IPS-18c (cell line): ENCODE results near the gene VPS26B.
A peak's percentile ranks its signal among the peaks of the same experiment; 100 is the strongest.
"Not testable (repeated sequence)": the region's sequence is repeated elsewhere in the genome, so short reads cannot be mapped to it uniquely, and the experiment has no call there.

Experiments used
- H3K4me3 ChIP-seq: 2 replicates; pipeline ENCODE4 v1.7.0; 2013; ENCODE audit warnings: low read depth, mild to moderate bottlenecking, low read length, moderate library complexity; ENCODE audit not compliant: insufficient read depth
- H3K9me3 ChIP-seq: one replicate; pipeline ENCODE4 v1.6.1; 2013; ENCODE audit warnings: mild to moderate bottlenecking, low read length, moderate library complexity; ENCODE audit not compliant: control insufficient read depth, insufficient read depth

The VPS26B gene

GRCh38 chr11:134248910-134249480 lies 24.5 kb downstream of the VPS26B start:
- Histone ChIP-seq H3K4me3 (no peak overlapping the region), H3K9me3 (no peaks in the 10 kb centered on the region)

DNA sequence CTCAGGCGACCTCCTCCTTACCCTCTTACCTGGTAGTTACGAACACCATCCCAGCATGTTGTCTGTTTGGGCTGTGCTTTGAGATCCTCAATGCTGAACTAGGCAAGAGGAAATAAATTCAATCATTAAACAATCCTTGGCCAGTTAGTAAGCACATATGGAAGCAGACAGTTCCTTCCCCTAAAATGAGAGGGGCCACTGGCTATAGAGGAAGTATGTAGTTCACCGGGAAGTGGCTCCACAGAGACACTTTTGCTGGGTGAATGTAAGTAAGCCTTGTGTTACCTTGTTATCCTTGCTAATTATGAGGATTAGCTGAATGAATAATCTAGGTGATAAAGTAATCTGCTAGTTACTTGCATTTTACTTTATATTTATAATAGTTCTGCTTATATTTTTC lies 25.8 kb downstream of the VPS26B start:
- Histone ChIP-seq H3K9me3 (no peaks in the 10 kb centered on the region), H3K4me3 (no peak overlapping the region)

GRCh38 chr11:134250675-134251074 lies 26.2 kb downstream of the VPS26B start:
- Histone ChIP-seq H3K4me3 (no peak overlapping the region), H3K9me3 (no peaks in the 10 kb centered on the region)

GRCh38 chr11:134252346-134253187 lies 28.1 kb downstream of the VPS26B start:
- peak overlapping the region; percentile 79 for H3K4me3 ChIP-seq
- H3K9me3 ChIP-seq: no peaks in the 10 kb centered on the region

- peak within 1 kb of the TSS; percentile 93 for H3K4me3 ChIP-seq
- no peaks in the 10 kb centered on the region for H3K9me3 ChIP-seq
These were observed 28.9 kb downstream of the VPS26B start, which contains the start of the genes ACAD8 and THYN1 for GRCh38 chr11:134253188-134253993. Gene ACAD8 (plus strand): TSS chr11:134253568. CDS start chr11:134253601, 33 bp downstream. Gene THYN1 (minus strand): TSS chr11:134253352. CDS start chr11:134252882, 470 bp downstream.

GRCh38 chr11:134254433-134255183 lies 30.1 kb downstream of the VPS26B start:
- peak overlapping the region; percentile 93 for H3K4me3 ChIP-seq
- no peaks in the 10 kb centered on the region for H3K9me3 ChIP-seq

GRCh38 chr11:134255184-134255561 lies 30.7 kb downstream of the VPS26B start:
- not testable (repeated sequence) for H3K4me3 ChIP-seq, H3K9me3 ChIP-seq

DNA sequence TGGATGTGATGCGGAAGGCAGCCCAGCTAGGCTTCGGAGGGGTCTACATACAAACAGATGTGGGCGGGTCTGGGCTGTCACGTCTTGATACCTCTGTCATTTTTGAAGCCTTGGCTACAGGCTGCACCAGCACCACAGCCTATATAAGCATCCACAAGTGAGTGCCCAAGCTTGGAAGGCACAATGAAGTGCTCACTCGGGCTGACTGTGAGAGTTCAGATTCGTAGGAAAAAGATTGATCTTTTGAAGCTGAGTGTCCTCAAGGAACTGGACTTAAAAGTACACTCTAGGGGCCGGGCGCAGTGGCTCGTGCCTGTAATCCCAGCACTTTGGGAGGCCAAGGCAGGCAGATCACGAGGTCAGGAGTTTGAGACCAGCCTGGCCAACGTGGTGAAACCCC lies 32.6 kb downstream of the VPS26B start:
- H3K9me3 ChIP-seq: no peaks in the 10 kb centered on the region
- no peak overlapping the region for H3K4me3 ChIP-seq

- Histone ChIP-seq H3K9me3 (no peaks in the 10 kb centered on the region), H3K4me3 (no peak overlapping the region)
These were observed 34.1 kb downstream of the VPS26B start for GRCh38 chr11:134258577-134258976.

DNA sequence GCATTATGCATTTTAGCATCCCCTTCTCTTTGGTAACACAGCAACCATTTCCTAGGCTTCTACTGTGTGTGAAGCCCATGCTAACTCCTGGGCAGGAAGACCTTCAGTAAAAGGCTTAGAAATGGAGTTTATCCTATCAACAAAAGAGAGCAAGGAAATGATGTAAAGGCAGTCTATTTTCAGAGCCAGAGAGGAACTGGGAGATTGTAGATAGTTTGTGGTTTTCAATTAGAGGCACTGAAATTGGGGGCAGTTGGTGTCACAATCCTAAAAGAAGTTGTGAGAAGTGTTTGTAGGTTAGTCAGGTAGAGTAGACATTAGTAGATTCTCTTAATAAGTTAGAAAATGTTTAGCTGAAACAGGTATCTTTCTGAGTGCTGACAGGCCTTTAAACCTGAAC lies 36.0 kb downstream of the VPS26B start:
- H3K9me3 ChIP-seq: no peaks in the 10 kb centered on the region
- no peak overlapping the region for H3K4me3 ChIP-seq

GRCh38 chr11:134260983-134261382 lies 36.5 kb downstream of the VPS26B start:
- H3K4me3 ChIP-seq: no peak overlapping the region
- no peaks in the 10 kb centered on the region for H3K9me3 ChIP-seq

DNA sequence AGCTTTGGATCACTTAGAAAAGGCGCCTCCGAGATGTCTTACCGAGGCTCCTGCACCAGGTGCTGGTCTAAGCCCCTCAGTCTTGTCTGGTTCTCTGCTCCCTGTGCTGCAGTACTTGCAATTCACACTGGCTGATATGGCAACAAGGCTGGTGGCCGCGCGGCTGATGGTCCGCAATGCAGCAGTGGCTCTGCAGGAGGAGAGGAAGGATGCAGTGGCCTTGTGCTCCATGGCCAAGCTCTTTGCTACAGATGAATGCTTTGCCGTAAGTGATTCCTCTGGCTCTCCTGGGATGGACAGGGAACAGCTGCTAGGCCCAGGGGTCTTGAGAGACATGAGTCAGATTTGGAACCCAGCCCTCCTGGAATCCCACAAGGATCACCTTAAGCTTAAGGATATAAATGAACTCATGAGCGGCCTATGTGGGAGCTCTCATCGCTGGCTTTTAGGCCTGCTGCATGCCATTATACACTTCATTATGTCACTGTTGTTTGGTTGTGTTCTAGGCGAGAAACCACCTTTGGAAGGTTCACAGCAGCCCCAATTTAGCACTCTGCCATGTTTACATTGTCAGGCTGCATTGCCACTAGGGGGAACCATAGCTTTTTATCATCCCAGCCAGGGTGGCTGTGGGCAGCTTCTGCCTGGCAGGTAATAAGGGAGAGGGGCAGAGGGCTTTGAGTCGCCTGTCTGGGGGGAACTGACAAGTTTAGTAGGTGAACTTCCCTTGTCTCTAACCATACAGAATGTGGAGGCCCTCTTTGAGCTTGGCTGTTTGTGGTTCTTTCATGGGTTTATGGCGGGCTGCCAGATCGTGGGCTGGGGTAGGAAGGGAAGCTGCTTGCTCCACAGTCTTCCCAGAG lies 37.4 kb downstream of the VPS26B start:
- Histone ChIP-seq H3K9me3 (no peaks in the 10 kb centered on the region), H3K4me3 (no peak overlapping the region)

- Histone ChIP-seq H3K4me3 (no peak overlapping the region), H3K9me3 (no peaks in the 10 kb centered on the region)
These were observed 40.7 kb downstream of the VPS26B start for GRCh38 chr11:134264966-134265764.

GRCh38 chr11:134266440-134266839 lies 42.0 kb downstream of the VPS26B start:
- Histone ChIP-seq H3K9me3 (no peaks in the 10 kb centered on the region), H3K4me3 (no peak overlapping the region)

GRCh38 chr11:134266841-134267251 lies 42.4 kb downstream of the VPS26B start:
- no peaks in the 10 kb centered on the region for H3K9me3 ChIP-seq
- H3K4me3 ChIP-seq: no peak overlapping the region; the same call in 1 of the 2 replicates

DNA sequence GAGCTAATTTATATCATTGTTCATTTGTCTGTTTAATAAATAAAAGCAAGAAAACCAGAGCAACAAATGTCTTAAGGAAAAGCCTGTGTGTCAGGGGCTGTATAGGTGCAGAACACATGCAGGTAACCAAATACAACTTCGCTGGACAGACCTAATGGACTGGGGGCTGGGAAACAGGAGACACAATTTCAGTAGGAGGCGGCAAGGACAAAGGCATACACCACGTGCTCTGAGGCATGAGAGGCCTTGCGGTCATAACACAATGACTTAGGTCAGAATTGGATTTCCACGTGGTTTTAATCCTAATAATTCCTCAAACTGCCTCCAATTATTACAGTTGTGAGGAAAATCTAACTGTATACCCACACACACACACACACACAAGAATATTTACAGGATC lies 43.0 kb downstream of the VPS26B start:
- H3K9me3 ChIP-seq: no peaks in the 10 kb centered on the region
- H3K4me3 ChIP-seq: no peak overlapping the region
